Vagina (tissue), 2 donors: Measurements from ENCODE around the gene ENTHD1. TPM values are rescaled to one million over a fixed set of nuclear protein-coding genes. Genes with fewer than 3 reads are reported as not detected.
"Not testable (repeated sequence)": the region's sequence is repeated elsewhere in the genome, so short reads cannot be mapped to it uniquely, and the experiment has no call there.

Experiments used
- DNase-seq, 2 donors: peaks; one replicate each; pipeline ENCODE4 v3.0.0-alpha.2; 2017; ENCODE audit errors: extremely low spot score in 2 of 2
- H3K27ac ChIP-seq: fragments of 200-600 bp; sonication (generic); one replicate; pipeline ENCODE4 v1.5.1; 2019
- H3K27me3 ChIP-seq: fragments of 200-600 bp; sonication (generic); one replicate; pipeline ENCODE4 v1.5.1; 2019
- H3K36me3 ChIP-seq, 2 donors: fragments of 200-600 bp; sonication (generic); one replicate each; pipeline ENCODE4 v1.5.1; 2017 to 2019
- H3K4me1 ChIP-seq: fragments of 200-600 bp; sonication (generic); one replicate; pipeline ENCODE4 v1.5.1; 2019
- H3K4me3 ChIP-seq, 2 donors: fragments of 200-600 bp; sonication (generic); 1 replicate in 1 of 2; 2 replicates in 1 of 2; pipeline ENCODE4 v1.5.1; 2016 to 2019
- H3K9me3 ChIP-seq: fragments of 200-600 bp; sonication (generic); one replicate; pipeline ENCODE4 v1.5.1; 2019
- POLR2A ChIP-seq, 2 donors: fragments of 450-650 bp; IDR thresholded peaks; one replicate each; pipeline ENCODE4 v1.6.1; 2017; ENCODE audit warnings: antibody characterized with exemption in 2 of 2, mild to moderate bottlenecking in 2 of 2, moderate library complexity in 2 of 2
- POLR2AphosphoS5 ChIP-seq, 2 donors: sonication (generic); formaldehyde crosslinking; IDR thresholded peaks; one replicate each; pipeline ENCODE4 v1.9.0; 2017; ENCODE audit warnings: antibody characterized with exemption in 2 of 2, mild to moderate bottlenecking in 2 of 2, low read depth in 1 of 2; ENCODE audit not compliant: insufficient read depth in 1 of 2
- intact Hi-C: fragments of 100-400 bp; cut with DNase I; formaldehyde crosslinking; loops from one replicate; pipeline ENCODE4 v1.15.1; 2023
- total RNA-seq: library from RNA; depleted of rRNA; stranded (reverse); fragments of >200 nt; gene quantifications from one replicate; pipeline ENCODE4 v1.2.3, GENCODE V29; 2016
- TF ChIP-seq, protein P1 (sequence below), 3 experiments: fragments of 450-650 bp in 2 of 3; fragments of 200-600 bp in 1 of 3; sonication (generic) in 1 of 3; IDR thresholded peaks; one replicate each; pipeline ENCODE4 v1.5.1; 2017 to 2019; ENCODE audit warnings: antibody characterized with exemption in 3 of 3, mild to moderate bottlenecking in 2 of 3, moderate library complexity in 2 of 3

Gene ENTHD1
- total RNA-seq, 1 donor from 2014 or later, result not detected

DNA sequence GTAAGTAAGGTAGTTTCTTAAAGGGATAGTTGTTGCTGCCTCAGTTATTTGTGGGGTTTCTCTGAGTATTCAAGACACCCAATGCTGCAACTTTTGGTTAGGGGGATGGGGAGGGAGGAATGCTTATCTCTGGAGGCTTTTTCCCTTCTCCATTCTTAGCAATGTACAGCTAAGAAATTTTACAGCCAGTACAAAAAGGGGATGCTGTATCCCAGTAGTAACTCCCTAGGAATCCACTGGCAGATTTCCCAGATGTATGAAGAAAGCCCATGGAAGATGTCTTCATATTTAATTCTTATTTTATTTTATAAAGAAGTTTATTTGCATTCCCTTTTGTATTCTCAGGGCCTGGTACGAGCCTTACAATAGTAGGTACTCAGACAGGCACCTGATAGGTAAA lies 154.8 kb downstream of the ENTHD1 start:
- TF ChIP-seq POLR2A (IDR thresholded peaks at IDR 0.05) (no peak), POLR2AphosphoS5 (IDR thresholded peaks at IDR 0.05; ENCODE audit: insufficient read depth in 1 of 2, low read depth in 1 of 2) (no peak)
- TF ChIP-seq, protein P1, sequence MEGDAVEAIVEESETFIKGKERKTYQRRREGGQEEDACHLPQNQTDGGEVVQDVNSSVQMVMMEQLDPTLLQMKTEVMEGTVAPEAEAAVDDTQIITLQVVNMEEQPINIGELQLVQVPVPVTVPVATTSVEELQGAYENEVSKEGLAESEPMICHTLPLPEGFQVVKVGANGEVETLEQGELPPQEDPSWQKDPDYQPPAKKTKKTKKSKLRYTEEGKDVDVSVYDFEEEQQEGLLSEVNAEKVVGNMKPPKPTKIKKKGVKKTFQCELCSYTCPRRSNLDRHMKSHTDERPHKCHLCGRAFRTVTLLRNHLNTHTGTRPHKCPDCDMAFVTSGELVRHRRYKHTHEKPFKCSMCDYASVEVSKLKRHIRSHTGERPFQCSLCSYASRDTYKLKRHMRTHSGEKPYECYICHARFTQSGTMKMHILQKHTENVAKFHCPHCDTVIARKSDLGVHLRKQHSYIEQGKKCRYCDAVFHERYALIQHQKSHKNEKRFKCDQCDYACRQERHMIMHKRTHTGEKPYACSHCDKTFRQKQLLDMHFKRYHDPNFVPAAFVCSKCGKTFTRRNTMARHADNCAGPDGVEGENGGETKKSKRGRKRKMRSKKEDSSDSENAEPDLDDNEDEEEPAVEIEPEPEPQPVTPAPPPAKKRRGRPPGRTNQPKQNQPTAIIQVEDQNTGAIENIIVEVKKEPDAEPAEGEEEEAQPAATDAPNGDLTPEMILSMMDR (IDR thresholded peaks at IDR 0.05), result no peak
- Histone ChIP-seq H3K4me1 (no peaks in the 10 kb centered on the region), H3K9me3 (no peaks in the 10 kb centered on the region), H3K27ac (no peak overlapping the region), H3K36me3 (no peaks in the 10 kb centered on the region), H3K27me3 (no peaks in the 10 kb centered on the region), H3K4me3 (no peak overlapping the region)
- no peak for DNase-seq
- intact Hi-C loops, result no loop called here

DNA sequence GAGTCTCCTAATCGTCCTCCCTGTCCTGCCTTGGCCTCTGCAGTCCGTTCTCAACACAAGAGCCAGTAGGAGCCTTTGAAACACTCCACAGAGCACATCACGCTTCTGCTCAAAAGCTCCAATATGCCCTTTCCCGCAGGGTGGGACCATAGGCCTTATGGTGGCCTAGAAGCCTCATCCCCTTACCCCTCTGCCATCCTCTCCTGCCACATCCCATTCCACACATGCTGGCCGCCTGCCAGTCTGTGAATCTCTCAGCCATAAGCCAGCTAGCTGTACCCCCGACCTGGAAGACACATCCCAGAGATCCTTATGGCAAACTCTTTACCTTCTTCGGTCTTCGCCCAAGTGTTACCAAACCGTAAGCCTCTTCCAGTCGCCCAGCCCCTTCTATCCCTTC lies 157.8 kb downstream of the ENTHD1 start:
- H3K9me3 ChIP-seq, result no peaks in the 10 kb centered on the region
- H3K27me3 ChIP-seq, result no peaks in the 10 kb centered on the region
- H3K4me3 ChIP-seq, result no peak overlapping the region
- no peaks in the 10 kb centered on the region for H3K4me1 ChIP-seq
- TF ChIP-seq POLR2A (IDR thresholded peaks at IDR 0.05), result no peak
- TF ChIP-seq, protein P1 (IDR thresholded peaks at IDR 0.05), result no peak
- no peak for TF ChIP-seq POLR2AphosphoS5 (IDR thresholded peaks at IDR 0.05; ENCODE audit: insufficient read depth in 1 of 2, low read depth in 1 of 2)
- no peak overlapping the region for H3K27ac ChIP-seq
- peak in 1 of 2 donors; percentile 40 for DNase-seq
- no peaks in the 10 kb centered on the region for H3K36me3 ChIP-seq
- intact Hi-C loops, result no loop called here

DNA sequence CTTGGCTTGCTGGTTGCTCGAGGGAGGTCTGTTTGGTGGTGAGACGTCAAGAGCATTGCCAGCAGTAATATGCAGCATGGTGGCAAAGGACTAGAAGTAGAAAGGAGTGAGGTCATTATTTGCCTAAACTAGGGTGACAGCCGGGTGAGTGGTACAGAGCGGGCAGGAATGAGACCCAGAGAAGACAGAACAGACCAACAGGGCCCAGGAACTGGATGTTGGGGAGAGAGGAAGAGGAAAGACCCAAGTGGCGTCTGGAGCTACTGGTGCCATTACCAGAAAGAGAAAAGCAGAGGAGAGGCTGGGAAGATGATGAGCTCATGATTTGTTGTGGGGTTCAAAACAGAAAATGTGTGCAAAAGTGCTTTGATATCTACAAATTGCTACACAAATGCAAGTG lies 158.7 kb downstream of the ENTHD1 start:
- no peaks in the 10 kb centered on the region for H3K9me3 ChIP-seq
- no peak for TF ChIP-seq POLR2AphosphoS5 (IDR thresholded peaks at IDR 0.05; ENCODE audit: insufficient read depth in 1 of 2, low read depth in 1 of 2)
- no peak for TF ChIP-seq POLR2A (IDR thresholded peaks at IDR 0.05)
- TF ChIP-seq, protein P1 (IDR thresholded peaks at IDR 0.05), result no peak
- no peak overlapping the region for H3K27ac ChIP-seq
- no peaks in the 10 kb centered on the region for H3K36me3 ChIP-seq
- intact Hi-C loops, result no loop called here
- no peak overlapping the region for H3K4me3 ChIP-seq
- H3K27me3 ChIP-seq, result no peaks in the 10 kb centered on the region
- H3K4me1 ChIP-seq, result no peaks in the 10 kb centered on the region
- peak; percentile 47 to 52 for DNase-seq

DNA sequence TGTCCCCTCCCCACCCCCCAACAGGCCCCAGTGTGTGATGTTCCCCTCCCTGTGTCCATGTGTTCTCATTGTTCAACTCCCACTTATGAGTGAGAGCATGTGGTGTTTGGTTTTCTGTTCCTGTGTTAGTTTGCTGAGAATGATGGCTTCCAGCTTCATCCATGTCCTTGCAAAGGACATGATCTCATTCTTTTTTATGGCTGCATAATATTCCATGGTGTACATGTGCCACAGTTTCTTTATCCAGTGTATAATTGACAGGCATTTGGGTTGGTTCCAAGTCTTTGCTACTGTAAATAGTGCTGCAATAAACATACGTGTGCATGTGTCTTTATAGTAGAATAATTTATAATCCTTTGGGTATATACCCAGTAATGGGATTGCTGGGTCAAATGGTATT lies 159.5 kb downstream of the ENTHD1 start:
- H3K27ac ChIP-seq, intact Hi-C loops: not testable (repeated sequence)

DNA sequence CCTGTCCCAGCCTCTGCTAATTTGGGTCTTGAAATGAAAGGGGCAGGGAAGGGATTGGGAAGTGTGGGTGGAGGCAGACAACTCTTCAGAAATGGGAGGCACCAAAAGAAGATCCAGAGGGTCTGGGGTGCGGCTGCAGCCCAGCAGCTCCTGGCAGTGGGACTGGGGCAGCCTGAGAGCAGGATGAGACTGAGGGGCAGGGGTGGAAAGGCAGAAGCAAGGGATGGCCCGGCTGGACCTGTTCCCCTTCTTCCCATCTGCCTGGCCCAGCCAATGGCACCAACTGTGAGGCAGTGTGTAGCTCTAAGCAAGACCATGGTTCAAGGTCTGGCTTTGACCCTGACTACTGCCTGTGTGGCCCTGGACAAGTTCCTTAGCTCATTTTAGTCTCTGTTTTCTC lies 160.4 kb downstream of the ENTHD1 start:
- TF ChIP-seq, protein P1 (IDR thresholded peaks at IDR 0.05), result no peak
- no peak for TF ChIP-seq POLR2AphosphoS5 (IDR thresholded peaks at IDR 0.05; ENCODE audit: insufficient read depth in 1 of 2, low read depth in 1 of 2)
- TF ChIP-seq POLR2A (IDR thresholded peaks at IDR 0.05), result no peak
- intact Hi-C loops, result no loop called here
- no peak overlapping the region for H3K27ac ChIP-seq

More for the DNA sequence above, 159.5 kb downstream of the ENTHD1 start:
- H3K4me3 ChIP-seq, H3K9me3 ChIP-seq, H3K36me3 ChIP-seq, H3K4me1 ChIP-seq, H3K27me3 ChIP-seq, DNase-seq: not testable (repeated sequence)

DNA sequence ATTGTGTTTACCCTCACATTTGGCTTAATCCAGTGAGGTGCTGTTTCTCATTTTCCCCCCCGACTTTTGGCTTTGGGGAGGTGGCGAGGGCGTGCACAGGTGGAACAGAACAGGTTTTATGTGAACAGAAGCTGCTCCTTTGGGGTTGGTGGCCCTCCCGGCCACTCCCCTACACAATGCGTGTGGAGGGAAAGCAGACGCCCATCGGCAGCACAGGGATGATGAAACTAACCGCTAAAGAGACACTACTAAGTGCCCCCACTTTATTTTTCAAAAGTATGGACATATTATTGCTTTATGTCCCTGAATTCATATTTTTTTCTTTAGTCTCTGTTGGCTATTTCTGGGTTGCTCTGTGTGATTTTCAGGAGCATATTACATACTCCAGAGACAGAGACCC lies 160.9 kb downstream of the ENTHD1 start:
- H3K9me3 ChIP-seq, result no peaks in the 10 kb centered on the region
- intact Hi-C loops, result no loop called here
- no peak overlapping the region for H3K4me3 ChIP-seq
- no peaks in the 10 kb centered on the region for H3K36me3 ChIP-seq
- DNase-seq, result no peak
- TF ChIP-seq, protein P1 (IDR thresholded peaks at IDR 0.05), result no peak
- TF ChIP-seq POLR2AphosphoS5 (IDR thresholded peaks at IDR 0.05; ENCODE audit: insufficient read depth in 1 of 2, low read depth in 1 of 2) (no peak), POLR2A (IDR thresholded peaks at IDR 0.05) (no peak)
- H3K27ac ChIP-seq, result no peak overlapping the region
- H3K4me1 ChIP-seq, result no peaks in the 10 kb centered on the region
- no peaks in the 10 kb centered on the region for H3K27me3 ChIP-seq

More for the DNA sequence above, 160.4 kb downstream of the ENTHD1 start:
- Histone ChIP-seq H3K27me3 (no peaks in the 10 kb centered on the region), H3K4me1 (no peaks in the 10 kb centered on the region), H3K9me3 (no peaks in the 10 kb centered on the region), H3K4me3 (no peak overlapping the region), H3K36me3 (no peaks in the 10 kb centered on the region)
- peak; percentile 71 to 84 for DNase-seq
